ENCODE data around the gene LINGO1. TPM values are rescaled to one million over a fixed set of nuclear protein-coding genes. Genes with fewer than 3 reads are reported as not detected.
A peak's percentile ranks its signal among the peaks of the same experiment; 100 is the strongest.

Gene LINGO1
- total RNA-seq, 1 donor from 2014 or later = 41.3 TPM

- Mint-ChIP-seq H3K36me3 (ENCODE audit: insufficient read depth) (no peaks in the 10 kb centered on the region), H3K9me3 (ENCODE audit: low read depth) (no peaks in the 10 kb centered on the region), H3K27me3 (peaks cover 7% of the 10 kb centered on the region), H3K27ac (peak overlapping the region; percentile 67), H3K4me3 (ENCODE audit: low read depth) (no peak overlapping the region), H3K4me1 (ENCODE audit: low read depth) (peaks cover 36% of the 10 kb centered on the region)
- no peak for TF ChIP-seq CTCF (IDR thresholded peaks at IDR 0.05; ENCODE audit: unreplicated experiment)
- no peak for DNase-seq (ENCODE audit: low spot score, unreplicated experiment)
Measured at GRCh38 chr15:77568014-77568972, 64.4 kb downstream of the LINGO1 start.

- no peak for TF ChIP-seq CTCF (IDR thresholded peaks at IDR 0.05; ENCODE audit: unreplicated experiment)
- H3K27me3 Mint-ChIP-seq = peaks cover 7% of the 10 kb centered on the region
- peaks cover 36% of the 10 kb centered on the region for H3K4me1 Mint-ChIP-seq (ENCODE audit: low read depth)
- no peak for DNase-seq (ENCODE audit: low spot score, unreplicated experiment)
- H3K36me3 Mint-ChIP-seq (ENCODE audit: insufficient read depth) = no peaks in the 10 kb centered on the region
- H3K27ac Mint-ChIP-seq = no peak overlapping the region
- H3K9me3 Mint-ChIP-seq (ENCODE audit: low read depth) = no peaks in the 10 kb centered on the region
- no peak overlapping the region for H3K4me3 Mint-ChIP-seq (ENCODE audit: low read depth)
Measured at GRCh38 chr15:77567202-77567601, 65.5 kb downstream of the LINGO1 start.

- Mint-ChIP-seq H3K9me3 (ENCODE audit: low read depth) (no peaks in the 10 kb centered on the region), H3K27ac (no peak overlapping the region), H3K4me3 (ENCODE audit: low read depth) (no peak overlapping the region), H3K36me3 (ENCODE audit: insufficient read depth) (no peaks in the 10 kb centered on the region), H3K4me1 (ENCODE audit: low read depth) (peaks cover 36% of the 10 kb centered on the region), H3K27me3 (peaks cover 7% of the 10 kb centered on the region)
- TF ChIP-seq CTCF (IDR thresholded peaks at IDR 0.05; ENCODE audit: unreplicated experiment) = no peak
- DNase-seq (ENCODE audit: low spot score, unreplicated experiment) = no peak
Measured at GRCh38 chr15:77566092-77566491, 66.6 kb downstream of the LINGO1 start.

- peaks cover 7% of the 10 kb centered on the region for H3K27me3 Mint-ChIP-seq
- TF ChIP-seq CTCF (IDR thresholded peaks at IDR 0.05; ENCODE audit: unreplicated experiment) = no peak
- no peaks in the 10 kb centered on the region for H3K36me3 Mint-ChIP-seq (ENCODE audit: insufficient read depth)
- no peak overlapping the region for H3K4me3 Mint-ChIP-seq (ENCODE audit: low read depth)
- peaks cover 36% of the 10 kb centered on the region for H3K4me1 Mint-ChIP-seq (ENCODE audit: low read depth)
- peak overlapping the region; percentile 51 for H3K27ac Mint-ChIP-seq
- no peaks in the 10 kb centered on the region for H3K9me3 Mint-ChIP-seq (ENCODE audit: low read depth)
- DNase-seq (ENCODE audit: low spot score, unreplicated experiment) = no peak
Measured at GRCh38 chr15:77565378-77565915, 67.3 kb downstream of the LINGO1 start.

GRCh38 chr15:77564938-77565337 is 67.8 kb downstream of the LINGO1 start:
- H3K4me3 Mint-ChIP-seq (ENCODE audit: low read depth) = no peak overlapping the region
- H3K4me1 Mint-ChIP-seq (ENCODE audit: low read depth) = peaks cover 33% of the 10 kb centered on the region
- H3K9me3 Mint-ChIP-seq (ENCODE audit: low read depth) = no peaks in the 10 kb centered on the region
- no peak overlapping the region for H3K27ac Mint-ChIP-seq
- H3K27me3 Mint-ChIP-seq = peaks cover 7% of the 10 kb centered on the region
- no peaks in the 10 kb centered on the region for H3K36me3 Mint-ChIP-seq (ENCODE audit: insufficient read depth)
- no peak for TF ChIP-seq CTCF (IDR thresholded peaks at IDR 0.05; ENCODE audit: unreplicated experiment)
- no peak for DNase-seq (ENCODE audit: low spot score, unreplicated experiment)

Measured in progenitor cell of endocrine pancreas (in vitro differentiated cells).